HepG2 (cell line): Measurements from ENCODE around the gene SYT1. TPM values are rescaled to one million over a fixed set of nuclear protein-coding genes. Genes with fewer than 3 reads are reported as not detected.

Experiments used
- BCL6 ChIP-seq: IDR thresholded peaks from 2 replicates; pipeline ENCODE4 v1.6.1; 2016; ENCODE audit warnings: missing genetic modification reagents, missing compliant biosample characterization
- EP300 ChIP-seq, 3 experiments: sonication (generic) in 1 of 3; formaldehyde crosslinking in 1 of 3; IDR thresholded peaks; 2 replicates each; pipeline versions ENCODE4 v1.5.1 to v1.6.1; 2011 to 2020; ENCODE audit warnings: low read depth in 2 of 3, low read length in 2 of 3, borderline replicate concordance in 1 of 3, improper control_type of control experiment in 1 of 3, mild to moderate bottlenecking in 1 of 3, missing genetic modification reagents in 1 of 3, moderate library complexity in 1 of 3
- FOXA3 ChIP-seq: IDR thresholded peaks from 2 replicates; pipeline ENCODE4 v1.6.1; 2016; ENCODE audit warnings: missing genetic modification reagents, missing compliant biosample characterization
- RARA ChIP-seq: IDR thresholded peaks from 2 replicates; pipeline ENCODE4 v1.6.1; 2016; ENCODE audit warnings: missing genetic modification reagents, missing compliant biosample characterization
- ZGPAT ChIP-seq: IDR thresholded peaks from 2 replicates; pipeline ENCODE4 v1.6.1; 2016; ENCODE audit warnings: mild to moderate bottlenecking
- polyA plus RNA-seq, 8 experiments: library from polyadenylated mRNA; depleted of rRNA in 3 of 8; stranded (reverse) in 7 of 8; unstranded in 1 of 8; fragments of >200 nt; fragmentation: Illumina TruSeq in 4 of 8; extraction: Trizol in 4 of 8; gene quantifications; 2 replicates each; pipeline versions ENCODE4 v1.2.1 to v1.2.3, GENCODE V29; 2011 to 2016; ENCODE audit warnings: low read depth in 4 of 8, missing spikeins in 1 of 8, mixed read lengths in 1 of 8; ENCODE audit not compliant: insufficient read depth in 1 of 8
- total RNA-seq, 5 experiments: library from RNA; depleted of rRNA; stranded (reverse); fragments of >200 nt; fragmentation: Illumina TruSeq; extraction: Trizol; gene quantifications; 2 replicates each; pipeline ENCODE4 v1.2.3, GENCODE V29; 2016; ENCODE audit warnings: low read depth in 1 of 5
- TF ChIP-seq, protein P1 (sequence below), 2 experiments: sonication (generic) in 1 of 2; formaldehyde crosslinking in 1 of 2; IDR thresholded peaks; 2 replicates each; pipeline versions ENCODE4 v1.4.0 to v1.6.1; 2018 to 2020; ENCODE audit warnings: missing genetic modification reagents in 2 of 2, borderline replicate concordance in 1 of 2, low read depth in 1 of 2, mild to moderate bottlenecking in 1 of 2, missing biosample characterization in 1 of 2
- TF ChIP-seq, protein P2 (sequence below): IDR thresholded peaks from 2 replicates; pipeline ENCODE4 v1.6.1; 2016; ENCODE audit warnings: mild to moderate bottlenecking, missing biosample characterization, missing genetic modification reagents

The SYT1 gene
- total and polyA plus RNA-seq, 2 of the 13 experiments (the other 11 are each of a cell fraction or from before 2014, with no cell fraction given): not detected

GRCh38 chr12:79422060-79422812 lies 557.7 kb downstream of the SYT1 start (continued):
- 0 out of 2 replicates have a peak, but pooled peaks have one; percentile 22 for TF ChIP-seq ZGPAT (CRISPR knock-in tag)
- 0 out of 2 replicates have a peak, but pooled peaks have one; percentile 31 for TF ChIP-seq BCL6 (CRISPR knock-in tag)
- TF ChIP-seq, protein P1, sequence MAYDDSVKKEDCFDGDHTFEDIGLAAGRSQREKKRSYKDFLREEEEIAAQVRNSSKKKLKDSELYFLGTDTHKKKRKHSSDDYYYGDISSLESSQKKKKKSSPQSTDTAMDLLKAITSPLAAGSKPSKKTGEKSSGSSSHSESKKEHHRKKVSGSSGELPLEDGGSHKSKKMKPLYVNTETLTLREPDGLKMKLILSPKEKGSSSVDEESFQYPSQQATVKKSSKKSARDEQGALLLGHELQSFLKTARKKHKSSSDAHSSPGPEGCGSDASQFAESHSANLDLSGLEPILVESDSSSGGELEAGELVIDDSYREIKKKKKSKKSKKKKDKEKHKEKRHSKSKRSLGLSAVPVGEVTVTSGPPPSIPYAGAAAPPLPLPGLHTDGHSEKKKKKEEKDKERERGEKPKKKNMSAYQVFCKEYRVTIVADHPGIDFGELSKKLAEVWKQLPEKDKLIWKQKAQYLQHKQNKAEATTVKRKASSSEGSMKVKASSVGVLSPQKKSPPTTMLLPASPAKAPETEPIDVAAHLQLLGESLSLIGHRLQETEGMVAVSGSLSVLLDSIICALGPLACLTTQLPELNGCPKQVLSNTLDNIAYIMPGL (CRISPR knock-in tag; IDR thresholded peaks at IDR 0.05; ENCODE audit: borderline replicate concordance in 1 of 2, low read depth in 1 of 2): no peak
- peak in 1 of 2 experiments; percentile 69; a peak in 1 of 4 replicates for TF ChIP-seq EP300 (IDR thresholded peaks at IDR 0.05; ENCODE audit: low read depth in 2 of 2, low read length in 2 of 2)
- no peak for TF ChIP-seq EP300 (CRISPR knock-in tag; IDR thresholded peaks at IDR 0.05; ENCODE audit: borderline replicate concordance)
- TF ChIP-seq FOXA3 (CRISPR knock-in tag): peak; percentile 42; the same call in 1 of the 2 replicates
- TF ChIP-seq, protein P2, sequence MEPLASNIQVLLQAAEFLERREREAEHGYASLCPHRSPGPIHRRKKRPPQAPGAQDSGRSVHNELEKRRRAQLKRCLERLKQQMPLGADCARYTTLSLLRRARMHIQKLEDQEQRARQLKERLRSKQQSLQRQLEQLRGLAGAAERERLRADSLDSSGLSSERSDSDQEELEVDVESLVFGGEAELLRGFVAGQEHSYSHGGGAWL: no peak
- TF ChIP-seq RARA: peak; percentile 55; the same call in 1 of the 2 replicates
